Suppressor macrophage treated with lipopolysaccharide for 4 hours (primary cell): ENCODE data around the gene ITPR1.

ENCODE experiments used
- DNase-seq: peaks from one replicate; pipeline ENCODE4 v3.0.0-alpha.2; 2020

Gene ITPR1

DNA sequence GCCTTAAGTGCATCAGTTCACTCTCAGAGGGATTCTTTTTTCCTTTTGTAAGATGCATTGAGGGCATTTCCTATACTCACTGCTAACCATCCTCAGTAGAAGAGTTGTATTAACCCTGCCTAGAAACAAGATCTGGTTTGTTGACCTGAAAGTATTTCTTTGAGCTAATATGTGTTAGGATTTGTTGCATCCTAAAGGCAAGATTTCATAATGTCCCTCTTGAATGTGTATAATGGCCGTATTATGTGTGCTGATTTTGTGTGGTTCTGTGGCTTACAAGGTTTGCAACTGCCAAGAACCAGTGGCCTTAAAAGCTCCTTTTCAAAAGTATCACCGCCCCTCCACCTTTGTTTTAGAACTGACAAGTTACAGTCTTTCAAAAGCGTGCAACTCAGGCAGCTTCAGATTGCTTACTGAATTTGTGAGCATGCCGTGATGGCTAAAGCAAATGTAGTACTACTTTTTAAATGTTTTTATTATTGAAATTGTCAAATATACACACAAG is 304.1 kb downstream of the ITPR1 start:
- no peak for DNase-seq

DNA sequence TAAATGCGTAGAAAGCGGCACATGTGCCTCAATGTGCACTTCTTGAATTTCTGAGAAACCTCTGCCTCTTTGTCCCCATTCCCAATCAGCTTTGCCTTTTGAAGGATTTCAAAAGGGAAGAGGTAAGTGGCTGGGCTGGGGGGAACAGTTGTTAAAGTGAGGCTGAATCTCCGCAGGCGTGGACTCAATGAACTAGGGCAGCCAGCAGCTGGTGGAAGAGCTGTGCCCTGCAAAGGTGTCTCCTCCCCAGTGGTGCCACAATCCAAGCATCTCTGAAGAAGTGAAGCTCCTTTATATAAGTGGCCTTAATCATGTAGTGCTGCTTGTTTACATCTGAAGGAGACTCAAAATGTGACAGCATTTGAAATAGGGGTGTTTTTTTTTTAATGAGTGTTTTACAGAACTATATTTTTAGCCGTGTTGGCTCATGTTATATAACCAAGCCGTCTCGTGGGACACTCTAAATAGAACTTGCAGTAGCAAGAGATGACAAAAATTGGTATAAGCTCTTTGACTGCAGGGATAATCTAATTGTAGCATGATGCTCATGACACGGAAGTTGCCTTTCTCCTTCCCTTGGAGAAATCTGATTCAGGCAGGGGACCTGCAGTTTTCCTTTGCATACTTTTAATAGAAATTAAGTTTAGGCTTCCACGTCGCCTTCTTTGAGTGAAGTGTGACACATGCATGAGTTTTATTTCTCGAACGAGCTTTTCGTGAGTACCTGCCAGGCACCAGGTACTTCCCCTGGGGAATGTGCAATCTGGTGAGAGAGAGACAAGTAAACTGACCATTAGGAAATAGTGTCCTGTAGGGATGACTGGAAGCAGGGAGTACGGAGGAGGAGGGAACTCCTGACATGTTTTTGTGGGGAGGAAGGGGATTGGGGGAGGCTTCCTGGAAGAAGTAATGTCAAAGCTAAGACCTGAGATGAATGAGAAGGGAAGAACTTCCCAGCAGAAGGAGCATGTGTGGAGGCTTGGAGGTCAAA is 306.4 kb downstream of the ITPR1 start:
- DNase-seq = no peak

DNA sequence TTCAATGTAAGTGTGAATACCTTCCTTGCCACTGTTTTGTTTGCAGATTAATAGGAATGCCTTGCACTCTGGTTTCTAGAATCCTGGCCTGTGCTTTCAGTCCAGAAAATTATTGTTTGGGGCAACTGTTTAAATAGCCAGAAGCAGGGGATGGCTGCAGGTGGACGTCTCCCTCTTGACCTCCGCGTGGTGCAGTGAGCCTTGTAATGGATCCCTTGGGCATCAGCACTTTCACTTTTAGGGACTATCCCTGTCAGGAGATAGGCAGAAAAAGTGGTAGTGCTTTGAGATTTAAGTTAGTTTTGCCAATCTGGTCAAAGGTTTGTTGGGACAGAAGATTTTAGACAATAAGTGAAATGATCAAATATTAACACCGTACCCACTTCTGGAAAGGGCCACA is 307.4 kb downstream of the ITPR1 start:
- no peak for DNase-seq

DNA sequence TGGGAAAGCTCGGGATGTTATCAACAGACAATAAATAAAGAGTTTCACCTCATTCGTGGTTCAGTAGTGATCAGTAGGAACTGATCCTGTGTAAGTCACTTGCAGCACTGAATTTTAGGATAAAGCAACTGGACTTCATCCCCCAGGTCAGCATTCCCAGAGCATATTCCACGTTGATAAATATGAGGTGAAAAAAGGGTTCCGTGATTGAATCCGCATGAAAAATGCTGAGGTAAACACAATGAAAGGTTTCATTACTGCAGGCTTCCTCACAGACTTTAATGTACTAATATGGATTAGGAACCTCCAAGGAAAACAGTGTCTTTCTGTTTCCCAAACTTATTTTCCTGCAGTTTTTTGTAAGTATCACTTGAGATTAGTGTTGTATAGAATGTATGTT is 308.7 kb downstream of the ITPR1 start:
- no peak for DNase-seq

DNA sequence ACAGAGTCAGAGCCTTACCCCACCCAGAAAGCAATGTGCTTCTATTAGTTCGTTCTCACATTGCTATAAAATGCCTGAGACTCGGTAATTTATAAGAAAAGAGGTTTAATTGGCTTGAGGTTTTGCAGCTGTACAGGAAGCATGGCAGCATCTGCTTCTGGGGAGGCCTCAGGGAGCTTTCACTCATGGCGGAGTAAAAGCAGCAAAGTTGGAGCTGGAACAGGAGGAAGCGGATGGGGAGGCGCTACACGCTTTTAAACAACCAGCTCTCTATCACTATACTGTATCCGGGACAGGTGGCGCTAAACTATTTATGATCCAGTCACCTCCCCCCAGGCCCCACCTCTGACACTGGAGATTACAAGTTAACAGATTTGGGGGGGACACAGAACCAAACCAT is 309.8 kb downstream of the ITPR1 start:
- no peak for DNase-seq

DNA sequence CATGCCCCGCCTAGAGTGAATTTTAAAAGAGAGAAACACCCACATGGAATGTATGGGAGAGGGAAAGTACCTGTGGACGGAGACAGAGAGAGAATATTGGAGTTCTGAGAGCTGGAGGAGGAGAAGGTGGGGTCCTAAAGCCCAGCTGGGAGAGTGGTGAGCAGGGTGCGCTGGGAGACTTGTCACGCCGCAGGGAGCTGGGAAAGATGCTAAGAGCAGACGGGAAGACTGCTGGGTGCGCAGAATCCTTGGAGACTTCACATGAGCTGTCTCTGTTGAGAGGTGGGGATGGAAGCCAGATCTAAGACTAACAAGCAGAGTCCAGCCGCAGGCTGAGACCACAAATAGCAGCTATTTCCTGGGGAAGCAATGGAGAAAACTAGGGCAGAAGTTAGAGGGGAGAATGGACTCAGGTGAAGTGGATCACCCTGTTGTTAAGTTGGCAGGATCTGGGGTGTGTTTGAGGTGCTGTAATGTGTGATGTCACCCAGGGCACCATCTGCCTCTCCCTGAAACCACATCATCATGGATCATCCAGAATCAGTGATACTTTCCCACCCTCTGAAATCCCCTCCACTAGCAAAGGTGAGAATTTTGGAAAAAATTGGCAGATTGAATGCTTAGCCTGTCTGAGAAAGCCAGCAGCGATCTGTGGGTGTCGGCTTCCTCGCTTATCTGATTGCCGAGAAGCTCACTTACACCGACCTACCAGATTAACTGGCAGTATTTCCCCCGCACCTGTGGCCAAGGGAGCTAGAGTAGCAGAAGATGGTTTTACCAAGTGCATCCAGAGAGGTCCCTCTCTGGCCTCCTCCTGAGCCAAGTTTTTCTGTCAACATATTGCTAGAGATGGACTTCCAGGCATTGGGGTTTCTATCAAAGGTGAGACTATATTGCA is 311.3 kb downstream of the ITPR1 start:
- no peak for DNase-seq

DNA sequence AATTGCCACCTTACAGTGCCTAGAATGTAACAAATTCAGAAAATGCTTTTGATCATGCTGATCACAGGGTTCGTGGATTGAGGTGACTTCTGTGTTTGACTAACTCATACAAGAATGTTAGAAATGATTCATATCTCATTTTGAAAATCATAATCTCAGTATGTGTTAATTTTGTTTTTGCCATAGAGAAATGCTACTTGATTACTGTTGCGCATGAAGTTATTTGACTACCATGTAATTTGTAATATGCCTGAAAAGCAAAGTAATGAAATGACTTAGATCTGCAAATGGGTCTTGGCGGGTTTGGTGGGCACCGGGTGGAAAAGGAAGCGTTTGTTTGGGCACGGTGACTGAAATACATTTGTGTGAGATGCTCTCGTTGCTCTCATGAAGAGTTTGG is 312.5 kb downstream of the ITPR1 start:
- no peak for DNase-seq

DNA sequence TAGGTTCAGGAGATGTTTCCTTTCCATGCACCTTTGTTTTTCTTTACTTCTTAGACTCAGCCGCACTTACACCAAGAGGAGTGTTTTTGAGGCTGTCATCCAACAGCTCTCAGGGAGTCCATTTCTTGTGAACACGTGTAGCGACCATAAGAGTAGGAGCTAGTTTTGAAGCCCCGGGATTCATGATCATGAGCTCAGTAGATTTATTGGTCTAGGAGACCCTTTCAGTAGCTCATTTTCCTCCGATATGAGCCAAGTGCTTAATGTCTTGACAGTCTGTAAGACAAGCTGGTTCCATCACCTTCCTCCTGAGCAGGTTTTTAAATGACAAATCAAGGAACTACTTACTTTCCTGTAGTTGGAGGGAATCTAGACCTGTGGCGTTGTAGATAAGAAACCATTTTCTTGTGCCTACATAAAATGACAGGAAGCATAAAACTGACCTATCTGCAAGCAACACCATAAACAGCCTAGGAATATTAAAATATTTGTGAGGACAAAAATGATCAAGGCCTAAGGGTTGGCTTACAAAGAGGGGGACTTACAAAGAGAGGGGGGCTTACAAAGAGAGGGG is 313.5 kb downstream of the ITPR1 start:
- DNase-seq = no peak

DNA sequence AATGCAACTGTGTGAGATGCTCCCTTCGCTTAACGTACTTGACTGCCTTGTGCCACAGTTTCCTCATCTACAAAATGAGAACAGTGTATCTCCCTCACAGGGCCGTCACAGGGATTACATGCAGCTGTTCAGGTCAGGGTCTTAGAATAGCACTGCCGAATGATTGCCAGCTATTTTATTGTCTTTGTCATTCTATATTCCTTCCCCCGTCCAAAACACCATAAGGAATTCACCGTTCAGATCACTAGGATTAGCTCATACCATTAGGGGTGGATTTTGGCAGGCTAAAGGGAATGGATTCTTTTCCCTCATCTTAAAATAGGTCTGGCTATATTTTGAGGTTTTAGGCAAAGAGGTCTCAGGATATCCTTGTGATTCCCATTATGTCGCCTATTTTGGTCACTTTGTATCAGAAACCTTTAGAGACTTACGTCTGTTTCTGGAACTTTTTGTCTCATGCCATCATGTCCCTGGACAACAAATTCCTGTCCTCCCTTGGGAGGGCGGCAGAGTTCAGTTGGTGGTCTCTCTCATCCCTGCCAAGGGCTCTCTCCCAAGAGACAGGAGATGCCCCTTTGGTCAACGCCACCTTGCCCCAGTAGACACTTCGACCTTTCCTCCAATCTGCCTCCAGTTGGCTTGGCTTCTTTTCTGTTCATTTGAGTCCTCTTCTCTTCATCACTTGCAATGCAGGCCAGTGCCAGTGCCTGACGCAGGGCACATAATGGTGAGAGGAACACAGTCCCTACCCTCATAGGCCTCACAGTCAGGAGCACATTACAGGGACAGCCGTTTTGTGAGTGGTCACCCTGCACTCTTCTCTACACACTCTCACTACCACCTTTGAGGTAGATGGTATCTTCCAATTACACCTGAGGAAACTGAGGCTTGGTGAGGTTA is 314.5 kb downstream of the ITPR1 start:
- no peak for DNase-seq

DNA sequence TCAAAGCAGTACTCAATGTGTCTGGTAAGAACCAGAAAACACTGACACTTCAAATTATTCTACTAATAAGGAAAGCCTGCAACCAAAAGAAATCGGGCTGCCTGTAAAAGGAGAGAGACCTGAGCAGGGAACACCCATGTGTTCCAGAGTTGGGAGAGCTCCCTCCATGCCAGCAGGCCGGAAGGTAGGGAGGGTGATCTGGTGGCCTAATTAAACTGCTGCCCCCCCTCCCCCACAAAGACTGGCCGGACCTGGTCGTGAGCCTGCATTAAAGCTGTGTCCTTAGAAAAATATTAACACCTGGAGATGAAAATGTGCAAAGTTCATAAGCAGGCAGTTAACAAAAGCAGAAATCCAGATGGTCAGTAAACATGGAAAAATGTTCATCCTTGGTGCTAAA is 315.5 kb downstream of the ITPR1 start:
- DNase-seq = no peak

DNA sequence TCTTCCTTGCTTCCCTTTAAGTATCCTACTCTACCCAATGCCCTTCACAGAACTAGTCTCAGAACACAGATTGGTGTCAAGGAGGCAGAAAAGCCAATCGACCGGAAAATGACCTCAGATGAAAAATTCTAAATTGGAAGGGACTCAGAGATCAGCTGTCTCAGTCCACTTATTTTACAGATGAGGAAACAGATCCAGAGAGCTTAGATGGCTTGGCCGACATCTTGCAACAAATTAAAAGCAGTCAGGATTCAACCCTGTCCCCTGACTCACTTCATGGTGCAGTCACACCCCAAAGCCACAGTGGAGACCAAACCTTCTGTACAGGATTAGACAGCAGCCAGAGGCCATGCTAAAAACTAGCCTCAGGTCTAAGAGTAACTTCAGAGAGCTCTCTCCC is 316.8 kb downstream of the ITPR1 start:
- no peak for DNase-seq

DNA sequence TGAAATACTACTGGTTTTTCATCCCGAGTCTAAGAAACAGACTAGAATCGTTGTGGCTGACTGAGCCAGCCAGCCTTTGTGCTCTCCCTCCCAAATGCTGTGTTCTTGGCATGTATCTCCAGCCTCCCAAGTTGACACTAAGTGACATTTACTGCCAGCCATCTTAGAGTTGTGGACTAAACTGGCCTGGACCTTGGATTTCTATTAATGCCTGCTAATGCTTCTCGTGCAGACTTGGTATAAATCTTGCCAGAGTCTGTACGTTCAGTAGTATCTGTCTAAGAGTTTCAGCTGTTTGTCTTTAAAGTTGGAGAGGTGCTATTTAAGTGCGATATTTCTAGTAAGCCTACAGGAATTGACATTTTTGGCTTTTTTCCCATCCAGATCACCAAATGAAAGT is 319.4 kb downstream of the ITPR1 start:
- DNase-seq = no peak

DNA sequence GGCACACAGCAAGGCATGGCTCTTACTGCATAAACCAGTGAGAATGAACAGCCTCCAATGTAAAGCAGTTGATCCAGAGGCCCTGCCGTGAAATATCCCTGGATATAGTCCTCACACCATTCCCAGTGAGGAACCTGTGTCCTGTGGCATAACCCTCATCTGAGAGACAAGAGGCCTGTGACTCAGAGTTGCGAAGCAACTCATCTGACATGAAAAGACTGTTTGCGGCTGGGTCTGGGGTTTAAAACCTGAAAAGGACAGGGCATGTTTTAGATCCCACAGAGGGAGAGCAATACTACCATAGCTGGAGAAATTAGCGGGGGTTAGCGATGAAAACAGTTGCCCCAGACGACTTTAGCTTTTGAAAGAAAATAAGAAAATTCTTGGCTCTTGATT is 320.8 kb downstream of the ITPR1 start:
- peak; percentile 47 for DNase-seq

DNA sequence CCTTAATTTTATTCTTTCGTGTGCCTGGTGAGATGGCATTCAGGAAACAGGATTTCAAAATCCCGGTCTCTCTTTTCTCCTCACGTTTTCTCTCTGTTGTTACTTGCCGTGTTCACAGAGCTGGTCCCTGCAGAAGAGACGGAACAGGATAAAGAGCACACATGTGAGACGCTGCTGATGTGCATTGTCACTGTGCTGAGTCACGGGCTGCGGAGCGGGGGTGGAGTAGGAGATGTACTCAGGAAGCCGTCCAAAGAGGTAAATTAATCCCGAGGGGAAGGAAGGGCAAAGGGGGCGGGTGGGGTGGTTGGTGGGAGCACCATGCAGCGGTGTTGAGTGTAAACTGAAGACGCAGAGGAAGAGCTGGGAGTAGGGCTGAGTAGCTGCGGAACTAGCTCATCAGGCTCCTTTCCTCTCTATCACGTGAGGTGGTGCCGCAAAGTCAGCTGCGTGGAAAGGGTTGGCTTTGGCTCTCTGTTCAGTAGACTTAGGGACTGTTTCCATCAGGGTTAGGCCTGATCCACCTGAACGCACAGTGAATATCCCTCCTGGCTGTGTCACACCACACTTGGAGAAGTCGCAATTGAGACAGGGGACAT is 321.3 kb downstream of the ITPR1 start:
- DNase-seq = peak; percentile 59

DNA sequence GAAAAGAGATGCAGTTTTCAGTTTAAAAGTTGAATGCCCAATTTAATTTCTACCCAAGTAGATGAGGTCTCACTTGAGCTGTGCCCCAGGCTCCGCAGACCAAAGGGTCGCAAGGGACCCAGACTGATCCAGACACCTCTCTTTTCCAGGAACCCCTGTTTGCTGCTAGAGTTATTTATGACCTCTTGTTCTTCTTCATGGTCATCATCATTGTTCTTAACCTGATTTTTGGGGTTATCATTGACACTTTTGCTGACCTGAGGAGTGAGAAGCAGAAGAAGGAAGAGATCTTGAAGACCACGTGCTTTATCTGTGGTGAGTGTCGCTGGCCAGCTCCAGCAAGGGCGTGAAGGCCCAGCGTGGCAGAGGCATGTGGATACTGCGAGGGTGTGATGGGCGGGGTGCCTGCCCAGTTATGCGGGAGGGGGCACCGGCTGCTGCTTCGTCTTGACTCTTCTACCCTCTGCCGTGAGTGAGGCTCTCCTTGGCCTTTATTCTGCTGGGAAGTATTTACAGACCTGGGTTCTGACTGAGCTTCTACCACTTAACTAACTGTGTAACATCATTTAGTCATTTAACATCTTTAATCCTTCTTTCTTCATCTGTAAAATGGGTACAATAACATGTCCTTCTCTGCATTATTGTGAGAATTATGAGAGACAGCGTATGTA is 321.9 kb downstream of the ITPR1 start:
- DNase-seq = no peak

DNA sequence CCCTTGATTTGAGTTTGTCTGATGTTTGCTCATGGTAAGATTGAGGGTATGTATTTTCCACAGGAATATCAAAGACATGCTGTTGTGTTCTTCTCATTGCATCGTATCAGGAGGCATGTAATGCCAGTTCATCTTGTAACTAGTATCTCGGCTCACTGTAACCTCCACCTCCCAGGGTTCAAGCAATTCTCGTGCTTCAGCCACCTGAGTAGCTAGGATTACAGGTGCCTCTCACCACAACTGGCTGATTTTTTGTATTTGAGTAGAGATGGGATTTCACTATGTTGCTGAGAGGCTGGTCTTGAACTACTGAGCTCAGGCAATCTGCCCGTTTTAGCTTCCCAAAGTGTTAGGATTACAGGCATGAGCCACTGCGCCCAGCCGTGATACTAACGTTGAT is 323.2 kb downstream of the ITPR1 start:
- DNase-seq = no peak

DNA sequence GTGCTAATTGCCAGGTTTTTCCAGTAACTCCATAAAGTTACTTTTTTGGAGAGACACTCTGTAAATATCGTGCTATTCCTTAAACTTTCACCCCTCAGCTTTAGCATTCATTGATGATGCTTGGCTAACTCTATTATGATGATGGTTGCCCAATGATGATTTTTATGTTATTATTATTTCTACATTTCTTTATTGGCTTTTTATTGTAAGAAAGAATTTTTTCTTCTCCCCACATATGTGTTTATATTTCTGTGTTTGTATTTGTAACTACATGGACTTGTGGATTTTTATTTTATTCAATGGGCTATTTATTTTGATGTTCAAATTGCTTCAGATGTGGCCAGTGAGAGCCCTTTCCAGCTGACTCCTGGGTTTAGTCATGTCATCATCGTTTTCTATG is 323.6 kb downstream of the ITPR1 start:
- DNase-seq = no peak

DNA sequence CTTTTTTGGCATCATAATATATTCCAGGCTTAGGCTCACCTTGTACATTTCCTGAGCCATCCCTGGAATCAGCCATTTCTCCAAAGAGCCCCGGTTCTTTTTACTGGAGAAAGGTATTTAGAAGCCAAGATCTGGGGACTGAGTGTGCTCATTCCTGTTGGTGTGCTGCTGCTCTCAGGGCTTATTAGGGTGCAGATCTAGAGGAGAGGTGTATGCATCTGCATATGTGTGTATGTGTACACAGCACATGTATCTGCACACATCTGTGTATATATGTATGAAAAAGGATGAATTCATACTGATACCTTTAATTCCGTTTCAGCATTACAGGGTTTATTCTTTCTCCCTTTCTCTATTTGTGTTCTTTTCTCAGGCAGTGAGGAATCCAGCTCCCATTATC is 324.0 kb downstream of the ITPR1 start:
- DNase-seq = no peak

DNA sequence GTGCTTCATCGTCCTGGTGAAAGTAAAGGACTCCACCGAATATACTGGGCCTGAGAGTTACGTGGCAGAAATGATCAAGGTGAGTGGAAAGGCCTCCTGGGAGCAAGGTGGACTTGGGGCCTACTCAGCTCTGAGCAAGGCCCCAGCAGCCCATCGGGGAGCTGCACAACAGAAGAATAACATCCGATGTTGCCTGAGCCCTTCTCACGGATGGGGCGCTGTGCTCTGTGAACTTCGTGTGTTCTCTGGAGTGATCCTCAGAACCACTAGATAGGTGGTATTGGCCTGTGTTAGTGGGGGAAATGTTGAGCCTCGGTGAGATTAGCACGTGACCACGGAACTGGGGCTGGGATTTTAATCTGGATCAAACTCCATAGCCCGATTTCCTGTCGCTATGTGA is 325.0 kb downstream of the ITPR1 start:
- DNase-seq = no peak

DNA sequence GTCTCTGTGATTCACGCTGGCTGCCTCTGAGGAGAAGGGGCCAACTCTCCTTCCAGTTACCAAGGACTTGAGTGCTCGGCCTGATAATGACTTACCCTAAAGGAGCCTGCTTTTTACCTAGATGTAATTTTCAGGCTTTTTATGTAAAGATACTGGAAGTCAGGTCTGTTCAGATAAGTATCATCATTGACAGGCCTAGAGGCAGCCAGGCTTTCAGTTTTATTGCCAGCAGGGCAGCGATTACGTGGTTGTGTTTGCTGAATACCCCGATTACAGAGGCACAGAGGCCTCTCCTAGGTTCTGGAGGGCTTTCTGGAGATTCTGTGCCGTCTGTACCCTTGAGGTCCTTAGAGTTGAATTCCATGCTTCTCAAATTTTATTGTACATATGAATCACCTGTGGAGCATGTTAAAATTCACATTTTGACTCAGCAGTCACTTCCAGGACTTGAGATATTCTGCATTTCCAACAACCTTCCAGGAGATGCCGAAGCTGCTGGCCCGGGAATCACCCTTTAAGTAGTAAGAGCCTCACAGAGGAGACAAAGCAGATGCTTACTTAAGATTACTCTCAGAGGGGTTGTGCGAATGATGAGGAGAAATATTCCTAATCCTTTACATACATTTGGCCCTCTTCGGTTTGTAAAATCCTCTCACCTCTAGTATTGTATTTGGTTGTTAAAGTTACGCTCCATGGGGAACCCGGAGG is 326.0 kb downstream of the ITPR1 start:
- no peak for DNase-seq

DNA sequence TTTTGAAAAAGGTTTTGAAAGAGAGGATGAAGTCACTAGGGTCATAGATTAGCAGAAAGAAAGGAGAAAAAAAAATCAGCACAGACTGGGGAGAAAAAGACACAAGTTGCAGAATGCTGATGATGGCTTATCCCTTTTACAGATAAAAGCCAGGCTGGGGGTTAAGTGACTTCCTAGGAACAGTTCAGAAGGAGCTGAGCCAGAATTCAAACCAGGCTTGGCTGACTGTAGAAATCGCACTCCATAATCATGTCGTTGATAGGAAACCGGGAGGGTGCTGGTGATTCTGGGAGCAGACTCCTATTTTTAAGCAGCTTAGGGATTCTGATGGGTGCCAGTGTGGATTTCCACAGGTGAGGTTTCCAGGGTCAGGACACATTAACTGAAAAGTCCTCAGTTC is 326.6 kb downstream of the ITPR1 start:
- DNase-seq = no peak
